ENCODE measurements around the gene PGP. TPM values are rescaled to one million over a fixed set of nuclear protein-coding genes. Genes with fewer than 3 reads are reported as not detected.

The PGP gene
- total RNA-seq, 1 experiment from 2014 or later: 32.6 TPM

GRCh38 chr16:2190002-2190658, 24.5 kb downstream of the PGP start:
- Histone ChIP-seq H4K20me1 (ENCODE audit: insufficient read depth) (no peaks in the 10 kb centered on the region), H3K4me3 (replicated peaks in 1 of 2; ENCODE audit: low read depth in 1 of 2, low read length in 2 of 2) (no peak overlapping the region), H3K27ac (ENCODE audit: low read depth, low read length) (no peak overlapping the region), H3K36me3 (ENCODE audit: control insufficient read depth in 1 of 2, insufficient read depth in 2 of 2, low read length in 2 of 2) (no peaks in the 10 kb centered on the region), H3K4me1 (ENCODE audit: control insufficient read depth in 1 of 2, insufficient read depth in 2 of 2, low read length in 2 of 2) (peaks cover 2 to 11% of the 10 kb centered on the region in 2 experiments), H3K9me2 (ENCODE audit: insufficient read depth) (no peaks in the 10 kb centered on the region), H3K27me3 (ENCODE audit: insufficient read depth, low read length) (no peaks in the 10 kb centered on the region), H3K79me2 (ENCODE audit: insufficient read depth, low read length) (no peaks in the 10 kb centered on the region), H3K9ac (ENCODE audit: low read length) (no peak overlapping the region), H3K9me3 (ENCODE audit: control insufficient read depth in 1 of 2, insufficient read depth in 1 of 2, low read depth in 1 of 2, low read length in 2 of 2) (no peaks in the 10 kb centered on the region), H3K4me2 (ENCODE audit: low read length) (no peak overlapping the region), H2AFZ (ENCODE audit: low read depth, low read length, poor library complexity, severe bottlenecking) (no peak overlapping the region)
- ChIA-PET CTCF (no interaction called here), POLR2A (interaction anchor here (1.2 kb wide), 1 partner anchor 35 kb away, joined by 3 read pairs; the partner anchor contains the start of gene TRAF7), RAD21 (ENCODE audit: low non-redundant PET in 1 of 2, low total read pairs in 2 of 2, uncharacterized antibody in 2 of 2, unreplicated experiment in 2 of 2) (no interaction called here)
- no peak for DNase-seq (ENCODE audit: low read depth, low spot score)
- no peak for ATAC-seq
- intact Hi-C loops (cut with micrococcal nuclease): loop anchor here (10.0 kb wide), 1 partner anchor 315 kb away; no protein-coding TSS in a partner anchor
- no TSS peak for BruUV-seq (replicated peaks)
- TF ChIP-seq FOSL1 (IDR thresholded peaks at IDR 0.05; ENCODE audit: low read depth) (no peak), EGR1 (IDR thresholded peaks at IDR 0.05; ENCODE audit: low read depth) (no peak), ELF1 (IDR thresholded peaks at IDR 0.05; ENCODE audit: borderline replicate concordance, low read depth) (no peak), ATF3 (IDR thresholded peaks at IDR 0.05) (no peak), SIN3A (IDR thresholded peaks at IDR 0.05; ENCODE audit: low read depth) (no peak)

- H3K4me1 ChIP-seq (ENCODE audit: control insufficient read depth in 1 of 2, insufficient read depth in 2 of 2, low read length in 2 of 2): peaks cover 0 to 4% of the 10 kb centered on the region in 2 experiments; a peak in 3 of 4 replicates
- H3K4me3 ChIP-seq (replicated peaks in 1 of 2; ENCODE audit: low read depth in 1 of 2, low read length in 2 of 2): no peak overlapping the region
- H2AFZ ChIP-seq (ENCODE audit: low read depth, low read length, poor library complexity, severe bottlenecking): no peak overlapping the region
- DNase-seq (ENCODE audit: low read depth, low spot score) (no peak), ATAC-seq (no peak)
- no peaks in the 10 kb centered on the region for H3K27me3 ChIP-seq (ENCODE audit: insufficient read depth, low read length)
- ChIA-PET CTCF (no interaction called here), RAD21 (ENCODE audit: low non-redundant PET in 1 of 2, low total read pairs in 2 of 2, uncharacterized antibody in 2 of 2, unreplicated experiment in 2 of 2) (no interaction called here), POLR2A (interaction anchor here (1.2 kb wide), 1 partner anchor 34 kb away, joined by 3 read pairs; the partner anchor contains the start of gene TRAF7)
- no peaks in the 10 kb centered on the region for H3K79me2 ChIP-seq (ENCODE audit: insufficient read depth, low read length)
- intact Hi-C loops (cut with micrococcal nuclease): no loop called here
- BruUV-seq (replicated peaks): no TSS peak
- no peaks in the 10 kb centered on the region for H3K9me2 ChIP-seq (ENCODE audit: insufficient read depth)
- no peaks in the 10 kb centered on the region for H4K20me1 ChIP-seq (ENCODE audit: insufficient read depth)
- no peak overlapping the region for H3K4me2 ChIP-seq (ENCODE audit: low read length)
- no peaks in the 10 kb centered on the region for H3K36me3 ChIP-seq (ENCODE audit: control insufficient read depth in 1 of 2, insufficient read depth in 2 of 2, low read length in 2 of 2)
- H3K27ac ChIP-seq (ENCODE audit: low read depth, low read length): no peak overlapping the region
- no peaks in the 10 kb centered on the region for H3K9me3 ChIP-seq (ENCODE audit: control insufficient read depth in 1 of 2, insufficient read depth in 1 of 2, low read depth in 1 of 2, low read length in 2 of 2)
- H3K9ac ChIP-seq (ENCODE audit: low read length): no peak overlapping the region
- TF ChIP-seq EZH2 (IDR thresholded peaks at IDR 0.05) (no peak), YY1 (IDR thresholded peaks at IDR 0.05; ENCODE audit: extremely low read depth, insufficient replicate concordance, low read depth, low read length) (no peak), CBX3 (IDR thresholded peaks at IDR 0.05; ENCODE audit: low read depth) (no peak), JUND (IDR thresholded peaks at IDR 0.05) (no peak), ELF1 (IDR thresholded peaks at IDR 0.05; ENCODE audit: borderline replicate concordance, low read depth) (no peak), FOSL1 (IDR thresholded peaks at IDR 0.05; ENCODE audit: low read depth) (no peak), SP1 (IDR thresholded peaks at IDR 0.05; ENCODE audit: low read depth) (no peak), POLR2AphosphoS5 (IDR thresholded peaks at IDR 0.05; ENCODE audit: low read depth, low read length) (no peak), REST (IDR thresholded peaks at IDR 0.05; ENCODE audit: low read depth) (no peak), ZFX (IDR thresholded peaks at IDR 0.05) (no peak), ATF3 (IDR thresholded peaks at IDR 0.05) (no peak), SRF (IDR thresholded peaks at IDR 0.05; ENCODE audit: low read depth) (no peak), ZNF274 (IDR thresholded peaks at IDR 0.05; ENCODE audit: low read depth, low read length) (no peak), EGR1 (IDR thresholded peaks at IDR 0.05; ENCODE audit: low read depth) (no peak), CEBPB (IDR thresholded peaks at IDR 0.05; ENCODE audit: low read depth) (no peak)
Observed at GRCh38 chr16:2189252-2189893, 25.3 kb downstream of the PGP start.
